Skeletal muscle satellite cell (primary cell): Measurements from ENCODE around the gene SUSD2.
"Not testable (repeated sequence)": the region's sequence is repeated elsewhere in the genome, so short reads cannot be mapped to it uniquely, and the experiment has no call there.

Experiments
- H3K27me3 ChIP-seq: 2 replicates; pipeline ENCODE4 v1.7.0; 2013; ENCODE audit warnings: low read length; ENCODE audit not compliant: control insufficient read depth, insufficient read depth
- H3K36me3 ChIP-seq: 2 replicates; pipeline ENCODE4 v1.7.0; 2013; ENCODE audit warnings: mild to moderate bottlenecking, control low read depth, low read length; ENCODE audit not compliant: insufficient read depth
- H3K4me1 ChIP-seq: 2 replicates; pipeline ENCODE4 v1.7.0; 2013; ENCODE audit warnings: low read length; ENCODE audit not compliant: control insufficient read depth, insufficient read depth
- H3K4me2 ChIP-seq: 2 replicates; pipeline ENCODE4 v1.7.0; 2013; ENCODE audit warnings: mild to moderate bottlenecking, low read length
- H3K4me3 ChIP-seq: 2 replicates; pipeline ENCODE4 v1.7.0; 2013; ENCODE audit warnings: low read length
- H3K9ac ChIP-seq: 2 replicates; pipeline ENCODE4 v1.7.0; 2013; ENCODE audit warnings: mild to moderate bottlenecking, low read depth, low read length, moderate library complexity
- H3K9me3 ChIP-seq: replicated peaks from 2 replicates; pipeline ENCODE4 v1.7.0; 2013; ENCODE audit warnings: mild to moderate bottlenecking, control low read depth, low read length

SUSD2 gene

DNA sequence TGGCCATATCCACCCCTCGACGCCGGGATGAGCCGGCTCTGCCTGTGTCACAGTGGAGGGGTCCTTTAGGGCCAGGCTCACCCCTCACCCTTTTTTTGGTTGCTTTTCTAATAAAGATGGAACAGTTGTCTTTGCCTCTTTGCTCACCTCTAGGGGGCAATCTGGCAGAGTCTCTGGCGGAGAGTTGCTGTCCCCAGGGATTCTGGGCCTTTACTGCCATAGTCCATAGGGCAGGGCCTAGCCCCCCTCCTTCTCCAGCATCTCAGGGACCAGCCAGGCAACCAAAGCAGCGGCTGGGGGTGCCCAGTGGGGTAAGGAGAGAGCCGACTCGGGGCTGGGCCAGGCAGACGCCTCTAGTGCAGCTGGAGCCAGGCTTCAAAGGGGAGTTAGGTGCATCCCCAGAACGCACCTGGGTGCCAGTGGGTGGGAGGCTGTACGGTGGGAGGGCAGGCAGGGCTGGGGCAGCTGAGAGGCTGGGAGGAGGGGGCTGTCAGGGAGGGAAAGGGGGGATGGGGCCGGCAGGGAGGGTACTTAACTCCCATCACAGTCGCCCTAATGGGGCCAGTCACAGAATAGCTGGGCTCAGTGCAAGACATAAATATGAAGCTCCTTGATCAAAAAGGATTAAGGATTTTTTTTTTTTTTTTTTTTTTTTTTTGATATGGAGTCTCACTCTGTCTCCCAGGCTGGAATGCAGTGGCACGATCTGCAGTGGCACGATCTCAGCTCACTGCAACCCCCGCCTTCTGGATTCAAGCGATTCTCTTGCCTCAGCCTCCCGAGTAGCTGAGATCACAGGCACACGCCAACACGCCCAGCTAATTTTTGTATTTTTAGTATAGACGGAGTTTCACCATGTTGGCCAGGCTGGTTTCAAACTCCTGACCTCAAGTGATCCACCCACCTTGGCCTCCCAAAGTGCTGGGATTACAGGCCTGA, 2.5 kb upstream of the SUSD2 start:
- peaks cover 32% of the 10 kb centered on the region for H3K36me3 ChIP-seq

DNA sequence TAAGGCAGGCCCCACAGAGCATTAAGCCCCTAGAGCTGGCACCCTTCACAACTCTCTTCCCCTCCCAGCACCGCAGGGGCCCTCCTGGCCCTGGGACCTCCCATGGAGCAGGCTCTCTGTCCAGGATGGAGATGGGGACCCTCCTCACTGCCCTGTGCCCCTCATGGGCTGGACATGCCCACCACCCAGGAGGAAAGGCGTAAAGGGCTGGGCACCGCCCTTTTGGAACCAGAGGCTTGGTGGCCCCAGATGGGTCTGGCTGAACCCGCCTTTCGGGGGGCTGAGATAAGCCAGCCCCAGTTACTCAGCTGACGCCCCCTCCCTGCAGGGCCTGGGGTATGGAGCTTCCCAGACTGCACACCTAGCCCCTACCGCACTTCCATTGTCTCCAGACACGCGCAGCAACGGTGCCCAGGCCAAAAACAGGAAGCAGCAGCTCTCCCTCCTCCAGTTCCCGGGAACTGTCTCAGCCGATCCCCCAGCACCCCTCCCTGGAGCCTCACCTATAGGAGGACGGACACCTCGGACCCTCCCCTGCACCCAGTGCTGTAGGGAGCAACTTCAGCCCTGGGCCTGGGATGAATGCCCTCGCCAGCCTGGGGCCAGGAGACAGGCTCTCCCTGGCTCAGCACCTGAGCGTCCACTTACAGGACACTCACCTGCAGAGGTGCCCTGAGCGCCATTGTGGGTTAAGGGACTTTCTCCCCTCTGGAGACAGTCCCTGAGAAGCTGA, 1.6 kb upstream of the SUSD2 start:
- Histone ChIP-seq H3K36me3 (peaks cover 26% of the 10 kb centered on the region), H3K27me3 (no peaks in the 10 kb centered on the region), H3K9ac (no peak overlapping the region)

More for the DNA sequence above, 2.5 kb upstream of the SUSD2 start:
- peaks cover 3% of the 10 kb centered on the region for H3K4me1 ChIP-seq
- no peak overlapping the region for H3K4me3 ChIP-seq
- H3K9me3 ChIP-seq: no peaks in the 10 kb centered on the region
- H3K9ac ChIP-seq: no peak overlapping the region
- H3K27me3 ChIP-seq: no peaks in the 10 kb centered on the region
- no peak overlapping the region for H3K4me2 ChIP-seq

DNA sequence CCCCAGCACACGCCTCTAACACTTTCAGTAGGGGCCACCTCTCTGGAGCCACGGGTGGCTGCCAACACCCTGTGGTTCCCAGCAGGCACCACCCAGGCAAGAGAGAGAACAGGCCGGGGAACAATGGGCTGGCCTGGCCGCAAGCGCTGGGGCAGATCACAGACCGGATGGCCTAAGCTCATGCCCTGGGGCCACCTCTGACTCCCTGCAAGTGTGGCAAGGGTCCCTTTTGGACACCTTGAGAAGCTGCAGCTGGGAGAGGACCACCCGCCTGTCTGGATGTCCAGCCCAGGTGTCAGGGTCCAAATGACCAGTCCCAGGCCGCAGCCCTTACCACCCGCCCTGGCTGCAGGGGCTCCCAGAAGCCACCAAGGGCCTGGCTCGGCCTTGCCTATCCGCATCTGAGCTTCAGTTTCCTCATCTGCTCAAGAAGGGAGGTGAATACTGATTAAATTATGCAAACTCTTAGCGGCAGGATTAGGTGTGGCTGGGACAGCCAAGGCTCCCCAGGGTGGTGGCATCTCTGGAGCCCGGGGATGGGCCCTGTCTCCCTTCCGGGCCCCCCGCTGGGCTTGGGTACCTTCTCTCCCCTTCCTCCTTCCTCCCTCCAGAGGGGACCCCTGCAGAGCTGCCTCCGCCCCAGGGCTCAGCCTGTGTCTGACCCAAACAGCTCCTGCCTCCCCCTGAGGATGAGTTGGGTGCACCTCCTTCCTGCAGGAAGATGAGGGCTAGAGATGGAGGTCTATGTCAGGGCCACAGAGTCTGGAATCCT, 785 bp upstream of the SUSD2 start:
- no peak overlapping the region for H3K9ac ChIP-seq
- no peak overlapping the region for H3K4me3 ChIP-seq
- H3K4me1 ChIP-seq: peaks cover 3% of the 10 kb centered on the region
- H3K36me3 ChIP-seq: peaks cover 23% of the 10 kb centered on the region
- no peaks in the 10 kb centered on the region for H3K27me3 ChIP-seq
- H3K4me2 ChIP-seq: no peak overlapping the region
- H3K9me3 ChIP-seq: no peaks in the 10 kb centered on the region

More for the DNA sequence above, 1.6 kb upstream of the SUSD2 start:
- H3K9me3 ChIP-seq: no peaks in the 10 kb centered on the region
- H3K4me2 ChIP-seq: no peak overlapping the region
- peaks cover 3% of the 10 kb centered on the region for H3K4me1 ChIP-seq
- no peak overlapping the region for H3K4me3 ChIP-seq

DNA sequence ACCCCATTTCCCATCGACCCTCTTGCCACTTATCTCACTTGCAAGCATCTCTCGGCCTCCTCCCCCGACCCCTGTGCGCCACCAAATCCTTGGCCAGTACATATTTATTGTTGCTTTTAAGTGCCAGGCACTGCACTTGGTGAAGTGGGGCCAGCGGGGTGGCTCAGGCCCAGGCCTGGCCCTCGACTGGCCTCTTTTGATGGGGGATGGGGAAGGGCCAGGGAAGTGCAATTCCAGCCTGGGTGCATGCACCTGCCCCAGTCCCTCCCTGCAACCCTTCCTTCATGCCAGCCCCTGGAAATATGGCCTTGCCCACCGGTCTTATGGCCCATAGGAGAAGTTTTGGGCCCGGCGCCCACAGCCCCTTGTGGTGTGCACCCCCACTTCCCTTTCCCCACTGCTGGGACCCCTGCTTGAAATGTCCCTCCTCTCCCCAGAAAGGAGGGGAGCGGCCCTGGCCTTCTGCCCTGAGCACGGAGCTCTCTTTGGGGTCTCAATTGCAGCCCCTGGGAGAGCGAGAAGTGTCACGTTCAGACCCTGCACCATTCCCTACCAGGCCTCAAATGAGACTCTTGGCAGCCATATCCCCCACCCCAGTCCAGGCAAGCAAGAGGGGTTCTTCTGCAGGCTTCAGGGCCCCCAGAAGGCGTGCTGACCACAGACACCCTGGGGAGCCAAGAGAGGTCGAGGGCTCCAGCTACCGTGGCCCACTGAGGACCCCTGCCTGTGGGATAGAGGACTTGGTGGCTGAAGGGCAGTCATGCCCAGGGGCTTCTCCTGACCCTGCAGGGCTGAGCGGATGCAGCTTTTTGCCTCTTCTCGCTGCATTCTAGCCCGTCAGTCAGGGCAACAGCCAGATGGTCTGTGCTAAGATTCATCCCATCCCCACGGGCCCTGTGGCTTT, 961 bp downstream of the SUSD2 start:
- peaks cover 7% of the 10 kb centered on the region for H3K36me3 ChIP-seq
- H3K4me2 ChIP-seq: no peak overlapping the region
- H3K27me3 ChIP-seq: no peaks in the 10 kb centered on the region
- no peak overlapping the region for H3K4me3 ChIP-seq
- H3K9me3 ChIP-seq: no peaks in the 10 kb centered on the region
- H3K4me1 ChIP-seq: peaks cover 3% of the 10 kb centered on the region
- H3K9ac ChIP-seq: no peak overlapping the region

DNA sequence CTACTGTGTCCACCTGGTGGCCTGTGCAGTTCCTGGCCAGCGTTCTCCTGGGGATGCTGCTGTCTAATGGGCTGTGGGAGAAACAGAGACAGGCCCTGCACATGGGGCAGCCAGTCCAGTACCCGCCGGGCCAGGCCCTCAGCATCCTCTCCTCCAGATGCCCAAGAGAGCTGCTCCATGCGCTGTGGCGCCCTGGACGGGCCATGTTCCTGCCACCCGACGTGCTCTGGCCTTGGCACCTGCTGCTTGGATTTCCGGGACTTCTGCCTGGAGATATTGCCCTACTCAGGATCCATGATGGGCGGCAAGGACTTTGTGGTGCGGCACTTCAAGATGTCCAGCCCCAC, 1.6 kb downstream of the SUSD2 start:
- not testable (repeated sequence) for H3K36me3 ChIP-seq, H3K4me2 ChIP-seq, H3K9me3 ChIP-seq, H3K27me3 ChIP-seq, H3K4me1 ChIP-seq, H3K4me3 ChIP-seq, H3K9ac ChIP-seq

DNA sequence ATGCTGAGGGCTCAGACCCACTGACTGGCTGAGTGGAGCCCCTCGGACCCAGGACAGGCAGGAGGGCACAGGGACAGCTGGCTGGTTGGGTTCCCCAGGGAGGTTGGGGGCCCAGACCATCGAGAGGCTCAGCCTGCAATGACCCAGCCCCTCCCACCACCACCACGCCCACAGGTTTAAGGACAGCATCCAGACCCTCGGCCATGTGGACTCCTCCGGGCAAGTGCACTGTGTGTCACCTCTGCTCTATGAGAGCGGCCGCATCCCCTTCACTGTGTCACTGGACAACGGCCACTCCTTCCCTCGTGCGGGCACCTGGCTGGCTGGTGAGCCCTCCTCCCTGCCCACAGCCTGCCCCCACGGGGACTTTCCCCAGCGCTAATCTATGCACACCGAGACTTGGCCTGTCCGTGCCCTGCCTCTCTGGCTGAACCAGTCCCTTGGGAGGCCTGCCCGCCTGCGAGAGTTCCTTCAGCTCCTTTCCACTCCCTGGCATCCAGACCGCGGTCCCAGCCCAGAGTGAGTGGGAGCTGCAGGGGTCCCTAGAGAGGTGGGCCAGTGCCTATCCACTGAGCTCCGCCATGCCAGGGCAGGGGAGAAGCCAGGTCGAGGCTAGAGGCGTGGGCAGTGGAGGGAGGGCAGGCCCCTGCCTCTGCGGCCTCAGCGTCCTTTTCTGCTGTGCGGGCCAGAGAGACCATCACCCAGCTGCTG, 2.2 kb downstream of the SUSD2 start:
- Histone ChIP-seq H3K4me1 (peaks cover 3% of the 10 kb centered on the region), H3K4me2 (no peak overlapping the region), H3K27me3 (no peaks in the 10 kb centered on the region), H3K9ac (no peak overlapping the region), H3K9me3 (no peaks in the 10 kb centered on the region), H3K36me3 (no peaks in the 10 kb centered on the region), H3K4me3 (no peak overlapping the region)

DNA sequence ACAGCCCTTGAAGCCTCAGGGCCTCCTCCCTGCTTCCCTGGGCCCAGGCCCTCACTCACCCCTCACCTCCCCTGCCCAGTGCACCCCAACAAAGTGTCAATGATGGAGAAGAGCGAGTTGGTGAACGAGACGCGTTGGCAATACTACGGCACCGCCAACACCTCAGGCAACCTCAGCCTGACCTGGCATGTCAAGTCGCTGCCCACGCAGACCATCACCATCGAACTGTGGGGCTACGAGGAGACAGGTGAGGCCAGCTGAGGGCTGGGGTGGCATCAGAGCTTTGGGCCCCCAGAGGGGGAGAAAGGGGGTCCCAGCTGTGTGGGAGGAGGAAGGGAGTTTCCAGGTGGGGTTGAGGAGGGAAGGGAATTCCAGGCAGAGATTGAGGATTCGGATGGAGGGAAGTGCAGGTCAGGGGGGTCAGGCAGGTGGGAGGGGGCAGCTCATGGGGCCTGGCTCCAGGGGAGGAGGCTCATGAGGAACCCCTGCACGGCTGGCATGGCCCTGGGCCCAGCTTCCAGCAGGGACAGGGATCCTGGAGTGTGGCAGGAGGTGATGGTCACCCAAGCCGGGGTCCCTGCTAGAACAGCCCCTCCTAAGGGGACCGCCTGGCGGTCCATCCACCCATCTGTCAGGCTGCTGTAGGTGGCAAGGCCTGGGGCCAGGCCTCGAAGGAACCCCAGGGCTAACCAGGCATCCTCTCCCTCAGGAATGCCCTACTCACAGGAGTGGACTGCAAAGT, 2.9 kb downstream of the SUSD2 start:
- Histone ChIP-seq H3K36me3 (no peaks in the 10 kb centered on the region), H3K4me3 (no peak overlapping the region), H3K4me1 (peaks cover 7% of the 10 kb centered on the region), H3K9me3 (no peaks in the 10 kb centered on the region), H3K4me2 (no peak overlapping the region), H3K27me3 (no peaks in the 10 kb centered on the region), H3K9ac (no peak overlapping the region)

DNA sequence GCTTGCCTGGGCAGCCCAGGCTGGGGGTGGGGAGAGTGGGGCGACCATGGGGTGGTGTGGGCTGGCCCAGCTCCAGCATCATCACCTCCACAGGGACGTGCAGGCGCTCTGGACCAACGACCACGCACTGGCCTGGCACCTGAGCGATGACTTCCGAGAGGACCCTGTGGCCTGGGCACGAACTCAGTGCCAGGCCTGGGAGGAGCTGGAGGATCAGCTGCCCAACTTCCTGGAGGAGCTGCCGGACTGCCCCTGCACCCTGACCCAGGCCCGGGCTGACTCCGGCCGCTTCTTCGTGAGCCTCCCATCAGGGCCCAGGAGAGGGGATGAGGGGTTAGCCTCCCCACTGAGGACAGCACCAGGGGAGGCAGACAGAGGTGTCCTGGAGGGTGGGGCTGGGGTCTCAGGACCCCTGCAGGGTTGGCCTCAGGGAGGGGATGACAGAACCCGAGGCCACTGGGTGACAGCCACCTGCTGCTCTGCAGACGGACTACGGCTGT, 3.8 kb downstream of the SUSD2 start:
- Histone ChIP-seq H3K4me2 (no peak overlapping the region), H3K27me3 (no peaks in the 10 kb centered on the region), H3K36me3 (no peaks in the 10 kb centered on the region), H3K4me1 (peaks cover 15% of the 10 kb centered on the region), H3K4me3 (no peak overlapping the region), H3K9ac (no peak overlapping the region), H3K9me3 (no peaks in the 10 kb centered on the region)

DNA sequence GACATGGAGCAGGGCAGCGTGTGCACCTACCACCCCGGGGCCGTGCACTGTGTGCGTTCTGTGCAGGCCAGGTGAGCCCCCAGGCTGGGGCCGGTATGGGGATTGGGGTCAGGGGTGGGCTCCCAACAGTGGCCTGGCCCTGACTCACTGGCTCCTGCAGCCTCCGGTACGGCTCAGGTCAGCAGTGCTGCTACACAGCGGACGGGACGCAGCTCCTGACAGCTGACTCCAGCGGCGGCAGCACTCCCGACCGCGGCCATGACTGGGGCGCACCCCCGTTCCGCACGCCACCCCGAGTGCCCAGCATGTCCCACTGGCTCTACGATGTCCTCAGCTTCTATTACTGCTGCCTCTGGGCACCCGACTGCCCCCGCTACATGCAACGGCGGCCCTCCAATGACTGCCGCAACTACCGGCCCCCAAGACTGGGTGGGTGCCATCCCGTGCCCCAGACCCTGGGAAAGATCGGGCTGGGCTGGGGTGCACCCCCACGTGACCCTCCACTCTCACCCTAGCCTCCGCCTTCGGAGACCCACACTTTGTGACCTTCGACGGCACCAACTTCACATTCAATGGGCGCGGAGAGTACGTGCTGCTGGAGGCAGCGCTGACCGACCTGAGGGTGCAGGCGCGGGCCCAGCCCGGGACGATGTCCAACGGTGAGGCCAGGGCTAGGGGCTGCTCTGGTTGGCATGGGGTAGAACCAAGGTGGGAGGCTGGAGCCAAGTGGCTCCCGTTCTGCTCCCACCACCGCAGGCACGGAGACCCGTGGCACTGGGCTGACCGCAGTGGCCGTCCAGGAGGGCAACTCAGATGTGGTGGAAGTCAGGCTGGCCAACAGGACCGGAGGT, 4.4 kb downstream of the SUSD2 start:
- Histone ChIP-seq H3K4me3 (no peak overlapping the region), H3K9me3 (no peaks in the 10 kb centered on the region), H3K9ac (no peak overlapping the region), H3K4me2 (no peak overlapping the region), H3K36me3 (no peaks in the 10 kb centered on the region), H3K27me3 (no peaks in the 10 kb centered on the region), H3K4me1 (peaks cover 21% of the 10 kb centered on the region)
